Trophoblast cell (in vitro differentiated cells and primary cell): ENCODE data around the gene ROCK1.

Source experiments
- DNase-seq, 2 donors: peaks; one replicate each; pipeline ENCODE4 v3.0.0-alpha.2; 2016
- H2AFZ ChIP-seq: 2 replicates; pipeline ENCODE4 v1.6.1; 2013; ENCODE audit warnings: low read length, moderate library complexity, mild to moderate bottlenecking; ENCODE audit not compliant: insufficient read depth, poor library complexity
- H2AK5ac ChIP-seq: 2 replicates; pipeline ENCODE4 v1.6.1; 2013; ENCODE audit warnings: mild to moderate bottlenecking, low read length
- H2BK120ac ChIP-seq: 2 replicates; pipeline ENCODE4 v1.6.1; 2013; ENCODE audit warnings: low read length, mild to moderate bottlenecking, moderate library complexity; ENCODE audit not compliant: insufficient read depth, poor library complexity
- H2BK12ac ChIP-seq: 2 replicates; pipeline ENCODE4 v1.6.1; 2013; ENCODE audit warnings: mild to moderate bottlenecking, low read length, moderate library complexity
- H2BK5ac ChIP-seq: 2 replicates; pipeline ENCODE4 v1.6.1; 2013; ENCODE audit warnings: low read length, low read depth, moderate library complexity, mild to moderate bottlenecking; ENCODE audit not compliant: poor library complexity
- H3K14ac ChIP-seq: 2 replicates; pipeline ENCODE4 v1.6.1; 2013; ENCODE audit warnings: mild to moderate bottlenecking, low read length
- H3K18ac ChIP-seq: 2 replicates; pipeline ENCODE4 v1.6.1; 2013; ENCODE audit warnings: mild to moderate bottlenecking, low read length
- H3K23ac ChIP-seq: 2 replicates; pipeline ENCODE4 v1.6.1; 2013; ENCODE audit warnings: low read length
- H3K27ac ChIP-seq: 2 replicates; pipeline ENCODE4 v1.5.1; 2013; ENCODE audit warnings: low read depth, mild to moderate bottlenecking, inconsistent platforms, low read length, moderate library complexity
- H3K27me3 ChIP-seq: 2 replicates; pipeline ENCODE4 v1.6.1; 2013; ENCODE audit warnings: inconsistent platforms, mild to moderate bottlenecking, low read length, moderate library complexity; ENCODE audit not compliant: insufficient read depth
- H3K36me3 ChIP-seq, 2 experiments: 1 replicate in 1 of 2; 2 replicates in 1 of 2; pipeline ENCODE4 v1.6.1; 2013; ENCODE audit warnings: low read length in 2 of 2, mild to moderate bottlenecking in 2 of 2, moderate library complexity in 1 of 2; ENCODE audit not compliant: insufficient read depth in 2 of 2, control insufficient read depth in 1 of 2
- H3K4ac ChIP-seq: 2 replicates; pipeline ENCODE4 v1.6.1; 2013; ENCODE audit warnings: low read depth, mild to moderate bottlenecking, low read length, moderate library complexity
- H3K4me1 ChIP-seq, 2 experiments: 1 replicate in 1 of 2; 2 replicates in 1 of 2; pipeline ENCODE4 v1.6.1; 2013; ENCODE audit warnings: low read length in 2 of 2, mild to moderate bottlenecking in 2 of 2, moderate library complexity in 1 of 2; ENCODE audit not compliant: insufficient read depth in 2 of 2, control insufficient read depth in 1 of 2
- H3K4me2 ChIP-seq: 2 replicates; pipeline ENCODE4 v1.6.1; 2013; ENCODE audit warnings: inconsistent platforms, mild to moderate bottlenecking, low read length, moderate library complexity
- H3K4me3 ChIP-seq: 2 replicates; pipeline ENCODE4 v1.5.1; 2013; ENCODE audit warnings: mild to moderate bottlenecking, low read depth, low read length, inconsistent platforms
- H3K79me1 ChIP-seq: one replicate; pipeline ENCODE4 v1.6.1; 2013; ENCODE audit warnings: low read length
- H3K79me2 ChIP-seq: 2 replicates; pipeline ENCODE4 v1.6.1; 2013; ENCODE audit warnings: low read length, mild to moderate bottlenecking; ENCODE audit not compliant: control insufficient read depth, insufficient read depth, poor library complexity
- H3K9ac ChIP-seq: 2 replicates; pipeline ENCODE4 v1.6.1; 2013; ENCODE audit warnings: mild to moderate bottlenecking, low read length
- H3K9me3 ChIP-seq: 2 replicates; pipeline ENCODE4 v1.6.1; 2013; ENCODE audit warnings: low read depth, mild to moderate bottlenecking, control low read depth, inconsistent platforms, low read length; ENCODE audit not compliant: insufficient read depth
- H4K12ac ChIP-seq: 2 replicates; pipeline ENCODE4 v1.6.1; 2013; ENCODE audit warnings: low read depth, mild to moderate bottlenecking, low read length, moderate library complexity
- H4K8ac ChIP-seq: 2 replicates; pipeline ENCODE4 v1.6.1; 2013; ENCODE audit warnings: low read depth, mild to moderate bottlenecking, low read length, moderate library complexity
- H4K91ac ChIP-seq: one replicate; pipeline ENCODE4 v1.6.1; 2013; ENCODE audit warnings: low read depth, mild to moderate bottlenecking, low read length, moderate library complexity
- WGBS: extraction: QIAGEN DNeasy Blood & Tissue Kit; methylation state at CpG from one replicate; pipeline ENCODE4 v1.1.7; 2013; ENCODE audit warnings: missing lambda C conversion rate; ENCODE audit not compliant: insufficient read length, insufficient coverage; ENCODE audit errors: extremely low coverage; 5-methylcytosine and 5-hydroxymethylcytosine counted together

ROCK1 gene

DNA sequence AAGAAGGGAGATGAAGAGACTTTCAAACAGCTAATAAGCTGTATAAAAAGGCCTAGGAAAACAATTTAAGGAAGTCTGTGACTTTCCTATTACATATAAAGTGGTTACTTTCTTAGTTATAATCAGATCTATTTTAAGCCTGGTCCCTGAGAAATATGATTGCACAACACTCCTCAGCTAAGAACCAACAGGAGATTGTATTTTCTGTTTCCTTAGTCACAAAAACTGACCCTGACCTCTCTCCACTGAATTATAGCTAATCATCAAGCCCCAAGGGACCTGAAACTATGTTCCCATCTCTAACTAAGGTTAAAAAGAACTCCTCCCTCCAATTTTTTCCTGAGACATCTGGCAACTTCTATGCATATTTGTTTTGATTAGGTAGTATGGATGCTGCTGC is 106.9 kb downstream of the ROCK1 start:
- Histone ChIP-seq H3K9me3 (no peaks in the 10 kb centered on the region), H4K8ac (no peak overlapping the region)

DNA sequence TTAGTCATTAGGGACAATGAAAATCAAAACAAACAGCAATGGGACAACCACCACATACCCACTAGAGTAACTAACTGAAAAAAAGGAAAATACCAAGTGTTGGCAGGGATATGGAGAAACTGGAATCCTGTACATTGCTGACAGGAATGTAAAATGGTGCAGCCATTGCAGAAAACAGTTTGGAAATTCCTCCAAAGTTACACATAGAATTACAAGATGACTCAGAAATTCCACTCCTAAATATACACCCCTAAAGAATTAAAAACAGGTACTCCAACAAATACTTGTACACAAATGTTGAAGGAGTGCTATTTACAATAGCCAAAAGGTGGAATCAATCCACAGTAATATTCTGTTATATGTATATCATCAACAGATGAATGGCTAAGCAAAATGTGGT is 110.9 kb downstream of the ROCK1 start:
- DNase-seq, result peak in 1 of 2 donors; percentile 69
- Histone ChIP-seq H3K4me3 (no peak overlapping the region), H3K27me3 (no peaks in the 10 kb centered on the region), H4K8ac (no peak overlapping the region), H2AK5ac (no peak overlapping the region), H3K4me2 (no peak overlapping the region), H3K79me1 (no peaks in the 10 kb centered on the region), H3K14ac (no peak overlapping the region), H3K4ac (no peak overlapping the region), H3K18ac (no peak overlapping the region), H3K36me3 (peaks cover 3 to 5% of the 10 kb centered on the region in 2 experiments), H3K23ac (no peak overlapping the region), H2BK120ac (no peak overlapping the region), H2BK12ac (no peak overlapping the region), H2AFZ (no peak overlapping the region), H4K12ac (no peak overlapping the region), H4K91ac (no peak overlapping the region), H3K27ac (no peak overlapping the region), H2BK5ac (no peak overlapping the region), H3K79me2 (no peaks in the 10 kb centered on the region), H3K4me1 (no peaks in the 10 kb centered on the region), H3K9ac (no peak overlapping the region), H3K9me3 (no peaks in the 10 kb centered on the region)

More for the DNA sequence above, 106.9 kb downstream of the ROCK1 start:
- no peaks in the 10 kb centered on the region for H3K79me1 ChIP-seq
- H3K4me1 ChIP-seq, result no peaks in the 10 kb centered on the region
- no peak overlapping the region for H3K23ac ChIP-seq
- no peak overlapping the region for H4K91ac ChIP-seq
- no peaks in the 10 kb centered on the region for H3K27me3 ChIP-seq
- H2BK12ac ChIP-seq, result no peak overlapping the region
- no peak overlapping the region for H3K27ac ChIP-seq
- no peak overlapping the region for H3K4me2 ChIP-seq
- H3K36me3 ChIP-seq, result peaks cover 5% of the 10 kb centered on the region in 2 experiments
- H4K12ac ChIP-seq, result no peak overlapping the region
- H3K18ac ChIP-seq, result no peak overlapping the region
- H3K4me3 ChIP-seq, result no peak overlapping the region
- H3K9ac ChIP-seq, result no peak overlapping the region
- H2BK5ac ChIP-seq, result no peak overlapping the region
- H3K4ac ChIP-seq, result no peak overlapping the region
- no peak overlapping the region for H3K14ac ChIP-seq
- H2BK120ac ChIP-seq, result no peak overlapping the region
- DNase-seq, result peak in 1 of 2 donors; percentile 2
- no peak overlapping the region for H2AFZ ChIP-seq
- H3K79me2 ChIP-seq, result no peaks in the 10 kb centered on the region
- no peak overlapping the region for H2AK5ac ChIP-seq

DNA sequence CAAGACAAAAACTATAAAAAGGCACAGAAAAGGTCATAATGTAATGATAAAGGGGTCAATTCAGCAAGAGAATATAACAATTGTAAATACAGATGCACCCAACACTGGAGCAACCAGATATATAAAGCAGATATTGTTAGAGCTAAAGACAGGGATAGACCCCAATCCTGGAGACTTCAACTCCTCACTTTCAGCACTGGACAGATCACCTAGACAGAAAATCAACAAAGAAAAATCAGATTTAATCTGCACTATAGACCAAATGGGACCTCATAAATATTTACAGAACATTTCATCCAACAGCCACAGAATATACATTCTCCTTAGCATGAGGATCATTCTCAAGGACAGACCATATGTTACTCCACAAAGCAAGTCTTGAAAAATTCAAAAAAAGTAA is 114.2 kb downstream of the ROCK1 start:
- no peak overlapping the region for H4K12ac ChIP-seq
- H2AFZ ChIP-seq, result no peak overlapping the region
- H3K4me2 ChIP-seq, result no peak overlapping the region
- no peak overlapping the region for H3K23ac ChIP-seq
- no peak overlapping the region for H4K8ac ChIP-seq
- H3K36me3 ChIP-seq, result peaks cover 4 to 5% of the 10 kb centered on the region in 2 experiments
- no peak overlapping the region for H3K9ac ChIP-seq
- H3K4ac ChIP-seq, result no peak overlapping the region
- H2AK5ac ChIP-seq, result no peak overlapping the region
- no peaks in the 10 kb centered on the region for H3K27me3 ChIP-seq
- no peak overlapping the region for H2BK12ac ChIP-seq
- H3K79me1 ChIP-seq, result no peaks in the 10 kb centered on the region
- no peak overlapping the region for H3K18ac ChIP-seq
- no peak overlapping the region for H2BK5ac ChIP-seq
- H3K4me3 ChIP-seq, result no peak overlapping the region
- no peak overlapping the region for H3K27ac ChIP-seq
- no peaks in the 10 kb centered on the region for H3K9me3 ChIP-seq
- no peaks in the 10 kb centered on the region for H3K4me1 ChIP-seq
- H2BK120ac ChIP-seq, result no peak overlapping the region
- no peak overlapping the region for H3K14ac ChIP-seq
- no peak for DNase-seq
- H3K79me2 ChIP-seq, result no peaks in the 10 kb centered on the region
- H4K91ac ChIP-seq, result no peak overlapping the region

GRCh38 chr18:20996418-20996817 is 115.2 kb downstream of the ROCK1 start:
- WGBS, result no CpG with 5 or more reads among the region's 1 CpG
- Histone ChIP-seq H2BK12ac (no peak overlapping the region), H3K79me1 (no peaks in the 10 kb centered on the region), H2AK5ac (no peak overlapping the region), H3K9me3 (no peaks in the 10 kb centered on the region), H3K23ac (no peak overlapping the region), H3K9ac (no peak overlapping the region), H3K4me3 (no peak overlapping the region), H3K79me2 (no peaks in the 10 kb centered on the region), H4K8ac (no peak overlapping the region), H3K36me3 (peaks cover 5 to 6% of the 10 kb centered on the region in 2 experiments), H3K4me1 (no peaks in the 10 kb centered on the region), H2AFZ (no peak overlapping the region), H3K4ac (no peak overlapping the region), H2BK5ac (no peak overlapping the region), H4K12ac (no peak overlapping the region), H3K27me3 (no peaks in the 10 kb centered on the region), H3K14ac (no peak overlapping the region), H4K91ac (no peak overlapping the region), H3K4me2 (no peak overlapping the region), H2BK120ac (no peak overlapping the region), H3K27ac (no peak overlapping the region), H3K18ac (no peak overlapping the region)
- DNase-seq, result no peak

DNA sequence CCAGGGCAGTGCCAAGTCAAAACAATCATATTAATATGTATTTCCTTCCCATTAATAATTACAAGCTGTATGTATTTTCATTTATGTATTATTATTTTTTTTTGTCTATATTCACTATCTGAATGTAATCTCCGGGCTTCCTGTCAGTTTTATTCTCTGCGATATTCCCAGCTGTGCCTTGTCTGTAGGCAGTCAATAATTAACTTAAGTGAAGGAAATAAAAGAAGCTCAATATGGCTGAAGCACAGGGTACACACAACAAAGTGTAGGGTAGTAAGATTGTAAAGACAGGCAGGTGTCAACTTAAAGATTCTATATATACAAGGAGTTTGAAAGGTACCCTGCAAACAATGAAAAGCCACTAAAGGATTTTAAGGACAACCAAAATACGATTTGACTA is 122.9 kb downstream of the ROCK1 start:
- peaks cover 5 to 7% of the 10 kb centered on the region in 2 experiments for H3K36me3 ChIP-seq
- no peak overlapping the region for H3K18ac ChIP-seq

More for the DNA sequence above, 122.9 kb downstream of the ROCK1 start:
- Histone ChIP-seq H3K9me3 (no peaks in the 10 kb centered on the region), H3K27me3 (no peaks in the 10 kb centered on the region), H4K91ac (no peak overlapping the region), H3K4me2 (no peak overlapping the region), H2AFZ (no peak overlapping the region), H2AK5ac (no peak overlapping the region), H3K4ac (no peak overlapping the region), H2BK120ac (no peak overlapping the region), H4K8ac (no peak overlapping the region), H3K4me3 (no peak overlapping the region), H3K23ac (no peak overlapping the region), H3K79me2 (no peaks in the 10 kb centered on the region), H3K27ac (no peak overlapping the region), H3K4me1 (no peaks in the 10 kb centered on the region), H2BK5ac (no peak overlapping the region), H3K14ac (no peak overlapping the region), H2BK12ac (no peak overlapping the region), H3K9ac (no peak overlapping the region), H3K79me1 (no peaks in the 10 kb centered on the region), H4K12ac (no peak overlapping the region)
- DNase-seq, result no peak
- WGBS, result no CpG with 5 or more reads among the region's 3 CpGs
